SU-DHL-6 (cell line): ENCODE measurements around the gene SOX1.

Source experiments
- CTCF ChIP-seq: fragments of 200-600 bp; sonication (generic); IDR thresholded peaks from one replicate; pipeline ENCODE4 v1.5.1; 2017; ENCODE audit warnings: antibody characterized with exemption, mild to moderate bottlenecking, low read length, moderate library complexity; ENCODE audit not compliant: insufficient read depth, poor library complexity, severe bottlenecking
- EZH2phosphoT487 ChIP-seq: fragments of 200-600 bp; sonication (generic), shearing (Covaris generic); conservative IDR thresholded peaks from 2 replicates; pipeline ENCODE4 v1.6.1; 2018; ENCODE audit warnings: mild to moderate bottlenecking, antibody characterized with exemption, low read length, moderate library complexity, mixed read lengths

- TF ChIP-seq EZH2phosphoT487: no peak
- TF ChIP-seq CTCF: no peak
Measured at GRCh38 chr13:112069061-112069844, 2.3 kb downstream of the SOX1 start.
